NT2/D1 (cell line): ENCODE results near the gene MROH2A.

Source experiments
- SUZ12 ChIP-seq: IDR thresholded peaks from 2 replicates; pipeline ENCODE4 v1.6.1; 2011; ENCODE audit not compliant: insufficient read length, insufficient read depth; ENCODE audit errors: extremely low read depth
- YY1 ChIP-seq: IDR thresholded peaks from 2 replicates; pipeline ENCODE4 v1.6.1; 2011; ENCODE audit not compliant: insufficient read length, insufficient read depth
- ZNF274 ChIP-seq: IDR thresholded peaks from 2 replicates; pipeline ENCODE4 v1.6.1; 2011; ENCODE audit warnings: mild to moderate bottlenecking, low read depth, low read length

DNA sequence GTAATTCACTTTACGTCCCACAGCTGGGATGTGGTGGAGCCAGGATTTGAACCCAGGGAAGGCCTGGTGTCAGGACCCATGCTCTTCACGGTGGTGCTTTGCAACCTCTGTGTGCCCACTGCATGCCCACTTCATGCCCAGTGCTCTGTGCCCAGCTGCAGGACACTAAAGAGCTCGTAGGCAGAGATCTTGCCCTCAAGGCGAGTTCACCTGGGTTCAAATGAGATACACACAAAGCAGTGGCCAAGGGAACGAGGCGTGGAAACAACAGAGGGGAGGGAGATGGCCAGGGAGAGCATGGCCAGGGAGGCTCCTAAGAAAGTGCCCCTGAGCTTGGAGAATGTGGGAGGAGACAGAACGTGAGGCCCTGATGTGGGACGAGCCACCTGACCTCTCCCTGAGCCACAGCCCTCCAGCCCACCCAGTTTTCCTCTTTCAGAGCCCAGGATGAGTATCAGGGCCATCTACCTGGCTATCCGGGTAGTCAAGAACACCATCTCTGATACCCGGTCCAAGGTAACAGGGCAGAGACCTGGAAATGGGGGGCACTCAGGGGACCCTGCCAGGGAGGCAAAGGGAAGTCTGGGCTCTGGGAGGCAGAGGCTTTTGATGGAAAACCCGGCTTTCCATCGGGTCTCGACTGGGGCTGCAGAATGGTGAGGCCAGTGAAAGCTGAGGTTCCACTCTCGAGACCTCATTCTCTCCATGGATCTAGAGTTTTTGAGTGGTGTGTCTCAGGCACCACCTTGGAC, 20.4 kb downstream of the MROH2A start:
- TF ChIP-seq YY1 (no peak), ZNF274 (no peak), SUZ12 (no peak)
